ENCODE results near the gene JARID2. TPM values are rescaled to one million over a fixed set of nuclear protein-coding genes. Genes with fewer than 3 reads are reported as not detected.

Gene JARID2
- total RNA-seq, 4 donors from 2014 or later, result 6.6 to 8.1 (median 7.5) TPM

GRCh38 chr6:15327271-15327670, 81.4 kb downstream of the JARID2 start:
- WGBS, 2 donors, result 69 to 78% methylated on average over 7 of the region's 7 CpGs
- Histone ChIP-seq H3K27me3 (no peaks in the 10 kb centered on the region), H3K27ac (no peak overlapping the region), H3K36me3 (no peaks in the 10 kb centered on the region), H3K4me1 (peaks cover 0 to 32% of the 10 kb centered on the region in 2 donors), H3K4me3 (replicated peaks in 1 of 3) (no peak overlapping the region), H3K9me3 (no peaks in the 10 kb centered on the region)
- no peak for TF ChIP-seq POLR2A (IDR thresholded peaks at IDR 0.05)
- peak in 2 of 6 experiments; percentile 20 to 33 for TF ChIP-seq CTCF (IDR thresholded peaks at IDR 0.05)
- intact Hi-C loops (cut with DNase I), result no loop called here
- peak in 1 of 2 donors; percentile 14 for DNase-seq

GRCh38 chr6:15329197-15329671, 83.4 kb downstream of the JARID2 start:
- Histone ChIP-seq H3K27me3 (no peaks in the 10 kb centered on the region), H3K9me3 (no peaks in the 10 kb centered on the region), H3K27ac (no peak overlapping the region), H3K4me1 (peaks cover 0 to 32% of the 10 kb centered on the region in 2 donors), H3K4me3 (replicated peaks in 1 of 3) (no peak overlapping the region), H3K36me3 (no peaks in the 10 kb centered on the region)
- WGBS, 2 donors, result 79 to 80% methylated on average over 4 of the region's 4 CpGs
- TF ChIP-seq CTCF (IDR thresholded peaks at IDR 0.05), result no peak
- TF ChIP-seq POLR2A (IDR thresholded peaks at IDR 0.05), result no peak
- intact Hi-C loops (cut with DNase I), result no loop called here
- no peak for DNase-seq

DNA sequence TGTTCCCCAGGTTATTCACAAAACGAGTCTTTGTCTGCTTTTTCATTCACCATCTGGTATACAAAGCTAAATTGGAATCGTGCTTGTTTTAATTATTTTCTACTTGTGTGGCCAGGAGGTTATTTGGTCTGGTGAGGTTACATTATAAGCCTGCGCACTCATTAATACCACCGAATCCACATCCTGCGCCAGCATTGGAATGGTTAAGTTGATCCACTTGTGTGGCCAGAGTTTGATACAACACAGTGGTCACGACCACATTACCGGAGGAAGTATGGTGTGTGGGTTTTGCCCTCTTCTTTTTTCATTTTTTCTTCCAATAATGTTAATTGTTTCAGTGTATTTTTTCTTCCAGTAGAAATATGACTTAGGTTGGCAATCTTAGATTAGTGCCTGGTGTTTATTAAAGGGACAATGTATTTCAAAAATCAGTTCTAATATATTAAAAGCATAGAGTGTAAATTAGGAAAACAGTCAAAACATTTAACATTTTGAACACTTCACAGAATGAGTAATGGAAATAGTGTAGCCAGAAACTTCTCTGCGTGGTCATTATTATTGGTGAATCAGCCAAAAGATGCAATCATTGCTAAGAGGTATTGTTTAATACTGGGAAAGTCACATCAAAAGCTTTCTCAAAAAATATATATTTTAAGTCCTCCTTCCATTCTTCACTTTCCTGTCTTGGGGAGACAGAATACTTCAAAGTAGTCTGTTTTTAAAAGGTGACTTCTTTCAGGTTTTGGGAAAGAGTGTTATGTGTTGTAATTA, 84.5 kb downstream of the JARID2 start:
- Histone ChIP-seq H3K27ac (no peak overlapping the region), H3K4me3 (replicated peaks in 1 of 3) (no peak overlapping the region), H3K36me3 (no peaks in the 10 kb centered on the region), H3K27me3 (no peaks in the 10 kb centered on the region), H3K9me3 (no peaks in the 10 kb centered on the region), H3K4me1 (peaks cover 0 to 32% of the 10 kb centered on the region in 2 donors)
- DNase-seq, result no peak
- WGBS, 2 donors, result 69 to 76% methylated on average over 8 of the region's 8 CpGs
- intact Hi-C loops (cut with DNase I), result no loop called here
- no peak for TF ChIP-seq POLR2A (IDR thresholded peaks at IDR 0.05)

DNA sequence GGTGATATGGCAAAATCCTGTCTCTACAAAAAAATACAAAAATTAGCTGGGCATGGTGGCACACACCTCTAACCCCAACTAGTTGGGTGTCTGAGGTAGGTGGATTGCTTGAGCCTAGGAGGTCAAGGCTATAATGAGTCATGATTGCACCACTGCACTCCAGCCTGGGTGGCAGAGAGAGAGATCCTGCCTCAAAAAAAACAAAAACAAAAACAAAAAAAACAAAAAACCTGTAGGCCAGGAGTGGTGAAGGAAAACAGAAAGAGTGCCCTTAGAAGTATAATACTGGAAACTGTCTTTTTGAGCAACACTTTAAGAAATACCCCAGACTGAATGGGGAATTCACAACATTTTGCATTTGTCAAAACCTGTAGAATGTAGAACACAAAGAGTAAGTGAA, 85.3 kb downstream of the JARID2 start:
- intact Hi-C loops (cut with DNase I), result no loop called here
- TF ChIP-seq CTCF (IDR thresholded peaks at IDR 0.05) (no peak), POLR2A (IDR thresholded peaks at IDR 0.05) (no peak)
- no peak overlapping the region for H3K27ac ChIP-seq
- peaks cover 0 to 32% of the 10 kb centered on the region in 2 donors for H3K4me1 ChIP-seq
- DNase-seq, result peak; percentile 21 to 23
- H3K4me3 ChIP-seq (replicated peaks in 1 of 3), result no peak overlapping the region
- no peaks in the 10 kb centered on the region for H3K9me3 ChIP-seq
- H3K36me3 ChIP-seq, result no peaks in the 10 kb centered on the region
- no peaks in the 10 kb centered on the region for H3K27me3 ChIP-seq

- Histone ChIP-seq H3K4me3 (replicated peaks in 1 of 3) (no peak overlapping the region), H3K9me3 (no peaks in the 10 kb centered on the region), H3K27ac (no peak overlapping the region), H3K36me3 (no peaks in the 10 kb centered on the region), H3K4me1 (peaks cover 0 to 32% of the 10 kb centered on the region in 2 donors), H3K27me3 (no peaks in the 10 kb centered on the region)
- no peak for TF ChIP-seq POLR2A (IDR thresholded peaks at IDR 0.05)
- TF ChIP-seq CTCF (IDR thresholded peaks at IDR 0.05), result no peak
- DNase-seq, result no peak
- intact Hi-C loops (cut with DNase I), result no loop called here
- 88 to 93% methylated on average over 13 of the region's 13 CpGs for WGBS, 2 donors
These were observed 85.9 kb downstream of the JARID2 start for GRCh38 chr6:15331629-15332251.

All from thyroid gland (tissue), 4 donors.